Breast epithelium (tissue), 3 donors: Measurements from ENCODE around the gene C1orf115.

ENCODE experiments used
- POLR2A ChIP-seq: fragments of 450-650 bp; IDR thresholded peaks from one replicate; pipeline ENCODE4 v1.6.1; 2016; ENCODE audit warnings: antibody characterized with exemption, mild to moderate bottlenecking, moderate library complexity
- TF ChIP-seq, protein P1 (sequence below), 3 donors: fragments of 450-650 bp; IDR thresholded peaks; one replicate each; pipeline ENCODE4 v1.5.1; 2016 to 2017; ENCODE audit warnings: antibody characterized with exemption in 3 of 3, mild to moderate bottlenecking in 3 of 3, moderate library complexity in 3 of 3

DNA sequence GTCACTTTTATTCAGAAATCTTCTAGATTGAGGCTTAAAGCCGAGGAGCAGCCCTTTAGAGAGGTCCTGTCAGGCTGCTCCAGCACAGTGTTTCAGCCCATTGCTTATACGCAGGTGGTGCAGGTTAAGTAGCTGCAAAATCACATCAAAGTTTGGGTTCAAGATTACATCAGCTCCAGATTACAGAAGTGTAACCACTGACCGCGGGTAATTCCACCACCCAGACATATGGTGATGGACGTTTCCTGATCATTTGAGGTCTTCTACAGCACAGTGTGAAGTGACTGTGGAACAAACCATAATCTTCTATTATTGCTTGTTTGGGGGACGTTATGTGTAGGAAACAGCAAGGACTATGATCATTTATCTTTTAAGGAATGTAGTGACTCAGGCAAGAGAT, 11.8 kb downstream of the C1orf115 start:
- TF ChIP-seq POLR2A, result no peak
- TF ChIP-seq, protein P1, sequence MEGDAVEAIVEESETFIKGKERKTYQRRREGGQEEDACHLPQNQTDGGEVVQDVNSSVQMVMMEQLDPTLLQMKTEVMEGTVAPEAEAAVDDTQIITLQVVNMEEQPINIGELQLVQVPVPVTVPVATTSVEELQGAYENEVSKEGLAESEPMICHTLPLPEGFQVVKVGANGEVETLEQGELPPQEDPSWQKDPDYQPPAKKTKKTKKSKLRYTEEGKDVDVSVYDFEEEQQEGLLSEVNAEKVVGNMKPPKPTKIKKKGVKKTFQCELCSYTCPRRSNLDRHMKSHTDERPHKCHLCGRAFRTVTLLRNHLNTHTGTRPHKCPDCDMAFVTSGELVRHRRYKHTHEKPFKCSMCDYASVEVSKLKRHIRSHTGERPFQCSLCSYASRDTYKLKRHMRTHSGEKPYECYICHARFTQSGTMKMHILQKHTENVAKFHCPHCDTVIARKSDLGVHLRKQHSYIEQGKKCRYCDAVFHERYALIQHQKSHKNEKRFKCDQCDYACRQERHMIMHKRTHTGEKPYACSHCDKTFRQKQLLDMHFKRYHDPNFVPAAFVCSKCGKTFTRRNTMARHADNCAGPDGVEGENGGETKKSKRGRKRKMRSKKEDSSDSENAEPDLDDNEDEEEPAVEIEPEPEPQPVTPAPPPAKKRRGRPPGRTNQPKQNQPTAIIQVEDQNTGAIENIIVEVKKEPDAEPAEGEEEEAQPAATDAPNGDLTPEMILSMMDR (IDR thresholded peaks at IDR 0.05), result no peak
